ENCODE measurements around the gene CPE.

GRCh38 chr4:165386328-165386727, 7.5 kb downstream of the CPE start:
- no peak for TF ChIP-seq POLR2AphosphoS5 (IDR thresholded peaks at IDR 0.05; ENCODE audit: borderline replicate concordance, low read depth, low read length)
- TF ChIP-seq EZH2 (IDR thresholded peaks at IDR 0.05): no peak

All from SK-N-MC (cell line).